Parathyroid adenoma (tissue), 2 donors: ENCODE data around the gene PLXNA2.

Experiments
- H2AFZ ChIP-seq: fragments of 300-600 bp; sonication (generic); one replicate; pipeline ENCODE4 v1.7.0; 2017; ENCODE audit warnings: antibody characterized with exemption, mild to moderate bottlenecking
- H3K27ac ChIP-seq: fragments of 300-600 bp; sonication (generic); one replicate; pipeline ENCODE4 v1.7.0; 2017
- H3K27me3 ChIP-seq: fragments of 300-600 bp; sonication (generic); one replicate; pipeline ENCODE4 v1.7.0; 2017; ENCODE audit warnings: low read length; ENCODE audit not compliant: control insufficient read depth, insufficient read depth
- H3K36me3 ChIP-seq: fragments of 300-600 bp; sonication (generic); one replicate; pipeline ENCODE4 v1.7.0; 2017; ENCODE audit warnings: low read length; ENCODE audit not compliant: control insufficient read depth, insufficient read depth
- H3K4me1 ChIP-seq: fragments of 300-600 bp; sonication (generic); one replicate; pipeline ENCODE4 v1.7.0; 2017; ENCODE audit warnings: control low read depth
- H3K4me2 ChIP-seq: fragments of 300-600 bp; sonication (generic); one replicate; pipeline ENCODE4 v1.7.0; 2017; ENCODE audit warnings: low read length
- H3K4me3 ChIP-seq: fragments of 300-600 bp; sonication (generic); one replicate; pipeline ENCODE4 v1.7.0; 2017; ENCODE audit warnings: low read depth, low read length
- H3K79me2 ChIP-seq: fragments of 300-600 bp; sonication (generic); one replicate; pipeline ENCODE4 v1.7.0; 2017; ENCODE audit warnings: control low read depth
- H3K9ac ChIP-seq: fragments of 300-600 bp; sonication (generic); one replicate; pipeline ENCODE4 v1.7.0; 2017; ENCODE audit warnings: mild to moderate bottlenecking
- H3K9me3 ChIP-seq: fragments of 300-600 bp; sonication (generic); one replicate; pipeline ENCODE4 v1.7.0; 2017; ENCODE audit warnings: low read length; ENCODE audit not compliant: control insufficient read depth
- TF ChIP-seq, protein P1 (sequence below): fragments of 300-600 bp; sonication (generic); IDR thresholded peaks from one replicate; pipeline ENCODE4 v1.7.0; 2017; ENCODE audit warnings: antibody characterized with exemption, mild to moderate bottlenecking
- donor health status: primary hyperparathyroidism.

PLXNA2 gene

DNA sequence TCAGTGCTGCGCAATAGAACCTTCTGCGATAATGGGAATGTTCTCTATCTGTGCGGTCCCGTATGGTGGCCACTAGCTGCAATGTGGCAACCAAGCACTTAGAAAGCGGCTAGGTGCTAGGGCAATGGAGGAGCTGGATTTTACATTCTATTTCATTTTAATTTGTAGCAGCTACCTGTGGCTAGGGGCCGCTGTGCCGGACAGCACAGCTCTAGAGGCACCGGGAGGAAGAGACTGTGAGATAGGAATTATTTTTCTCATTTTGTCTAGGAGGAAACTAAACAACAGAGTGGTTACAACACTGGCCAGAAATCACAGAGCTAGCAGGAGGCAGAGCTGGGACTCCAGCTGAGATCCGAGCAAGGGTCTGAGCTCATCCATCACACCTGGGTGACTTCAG lies 202.7 kb downstream of the PLXNA2 start:
- H3K4me2 ChIP-seq = no peak overlapping the region
- no peak overlapping the region for H3K4me3 ChIP-seq
- H3K27ac ChIP-seq = no peak overlapping the region
- H3K4me1 ChIP-seq = no peaks in the 10 kb centered on the region
- no peaks in the 10 kb centered on the region for H3K79me2 ChIP-seq
- no peaks in the 10 kb centered on the region for H3K27me3 ChIP-seq
- no peaks in the 10 kb centered on the region for H3K36me3 ChIP-seq
- no peak overlapping the region for H3K9ac ChIP-seq
- TF ChIP-seq, protein P1, sequence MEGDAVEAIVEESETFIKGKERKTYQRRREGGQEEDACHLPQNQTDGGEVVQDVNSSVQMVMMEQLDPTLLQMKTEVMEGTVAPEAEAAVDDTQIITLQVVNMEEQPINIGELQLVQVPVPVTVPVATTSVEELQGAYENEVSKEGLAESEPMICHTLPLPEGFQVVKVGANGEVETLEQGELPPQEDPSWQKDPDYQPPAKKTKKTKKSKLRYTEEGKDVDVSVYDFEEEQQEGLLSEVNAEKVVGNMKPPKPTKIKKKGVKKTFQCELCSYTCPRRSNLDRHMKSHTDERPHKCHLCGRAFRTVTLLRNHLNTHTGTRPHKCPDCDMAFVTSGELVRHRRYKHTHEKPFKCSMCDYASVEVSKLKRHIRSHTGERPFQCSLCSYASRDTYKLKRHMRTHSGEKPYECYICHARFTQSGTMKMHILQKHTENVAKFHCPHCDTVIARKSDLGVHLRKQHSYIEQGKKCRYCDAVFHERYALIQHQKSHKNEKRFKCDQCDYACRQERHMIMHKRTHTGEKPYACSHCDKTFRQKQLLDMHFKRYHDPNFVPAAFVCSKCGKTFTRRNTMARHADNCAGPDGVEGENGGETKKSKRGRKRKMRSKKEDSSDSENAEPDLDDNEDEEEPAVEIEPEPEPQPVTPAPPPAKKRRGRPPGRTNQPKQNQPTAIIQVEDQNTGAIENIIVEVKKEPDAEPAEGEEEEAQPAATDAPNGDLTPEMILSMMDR = no peak
- H3K9me3 ChIP-seq = no peaks in the 10 kb centered on the region
- no peak overlapping the region for H2AFZ ChIP-seq

DNA sequence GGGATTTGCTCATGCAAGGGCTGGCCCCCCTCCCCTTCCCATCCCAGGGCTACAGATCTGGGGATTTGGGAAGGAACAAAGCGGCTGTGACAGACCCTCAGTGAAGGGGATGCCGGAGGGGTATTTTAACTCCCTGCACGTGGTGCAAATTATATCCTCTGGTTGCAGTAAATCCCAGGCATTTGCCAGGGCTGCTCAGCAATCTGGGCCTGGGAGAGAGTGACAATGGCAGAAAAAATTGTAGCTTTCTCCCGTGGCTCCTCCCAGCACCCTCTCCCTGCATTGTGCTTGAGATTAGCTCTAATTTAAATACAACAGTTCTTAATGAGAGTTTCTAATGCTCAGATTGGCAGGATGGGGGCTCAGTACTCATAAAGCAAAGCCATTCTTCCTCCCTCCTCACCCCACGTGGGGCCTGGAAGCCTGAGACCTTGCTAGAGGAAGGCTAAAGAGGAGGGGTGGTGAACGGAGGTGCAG lies 203.3 kb downstream of the PLXNA2 start:
- Histone ChIP-seq H3K27ac (no peak overlapping the region), H3K27me3 (no peaks in the 10 kb centered on the region), H3K4me1 (no peaks in the 10 kb centered on the region), H3K4me2 (no peak overlapping the region), H3K36me3 (no peaks in the 10 kb centered on the region), H2AFZ (no peak overlapping the region), H3K79me2 (no peaks in the 10 kb centered on the region), H3K4me3 (no peak overlapping the region), H3K9ac (no peak overlapping the region), H3K9me3 (no peaks in the 10 kb centered on the region)
- TF ChIP-seq, protein P1 = no peak

DNA sequence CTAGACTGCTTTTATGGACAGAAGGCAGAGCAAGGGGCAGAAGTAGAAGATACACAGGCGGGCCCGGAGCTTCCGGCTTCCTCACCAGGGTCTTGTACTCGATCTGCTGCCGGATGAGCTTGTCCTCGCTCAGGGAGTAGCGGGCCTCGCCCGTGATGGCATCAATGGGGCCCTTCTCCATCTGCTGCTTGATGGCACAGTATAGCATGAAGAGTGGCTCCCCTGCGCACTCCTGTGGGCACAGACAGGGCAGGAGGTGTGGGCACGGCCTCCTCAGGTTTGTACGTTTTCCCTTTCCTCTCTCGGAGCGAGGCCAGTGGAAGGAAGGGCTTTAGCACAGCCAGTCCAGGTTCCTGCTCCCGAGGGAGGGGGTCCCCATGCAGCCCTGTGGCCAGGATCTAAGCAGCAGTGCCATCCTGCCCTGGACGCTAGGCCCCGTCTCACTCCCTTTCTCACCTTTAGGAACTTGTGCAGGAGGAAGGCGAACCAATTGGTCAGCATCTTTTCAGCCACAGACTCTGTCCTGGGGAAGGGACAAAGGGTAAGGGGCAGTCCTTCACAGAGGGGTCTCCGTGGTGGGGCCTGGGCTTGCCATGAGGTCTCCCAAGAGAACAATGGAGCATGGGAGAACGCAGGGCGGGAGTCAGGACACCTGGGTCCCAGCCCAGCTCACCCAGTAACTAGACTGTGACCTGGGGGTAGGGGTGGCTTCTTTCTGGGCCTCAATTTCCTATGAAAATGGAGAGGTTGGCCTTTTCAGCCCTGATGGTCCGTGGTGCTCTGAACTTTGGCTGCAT lies 204.4 kb downstream of the PLXNA2 start:
- no peak overlapping the region for H3K9ac ChIP-seq
- H3K79me2 ChIP-seq = no peaks in the 10 kb centered on the region
- H3K4me1 ChIP-seq = no peaks in the 10 kb centered on the region
- H3K4me3 ChIP-seq = no peak overlapping the region
- H3K36me3 ChIP-seq = no peaks in the 10 kb centered on the region
- H3K9me3 ChIP-seq = no peaks in the 10 kb centered on the region
- TF ChIP-seq, protein P1 = no peak
- no peak overlapping the region for H2AFZ ChIP-seq
- no peak overlapping the region for H3K4me2 ChIP-seq
- no peak overlapping the region for H3K27ac ChIP-seq
- H3K27me3 ChIP-seq = no peaks in the 10 kb centered on the region

DNA sequence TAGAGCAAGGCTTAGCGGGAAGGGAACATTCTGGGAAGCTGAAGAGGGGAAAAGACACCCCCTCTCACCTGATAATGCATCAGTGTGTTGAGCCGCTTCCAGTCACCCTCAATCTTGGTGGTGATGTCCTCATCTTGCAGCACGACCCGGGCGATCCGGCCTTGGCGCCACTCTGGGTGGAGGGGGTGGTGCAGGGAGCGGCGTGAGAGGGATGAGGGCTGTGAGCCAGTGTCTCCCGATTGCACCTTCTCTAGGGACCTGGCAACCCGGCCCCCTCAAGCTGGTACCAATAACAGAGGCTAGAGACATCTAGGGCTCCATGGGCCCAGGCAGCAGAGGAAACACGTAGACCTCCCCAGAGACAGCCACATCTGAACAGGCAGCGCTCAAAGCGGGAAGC lies 205.9 kb downstream of the PLXNA2 start:
- H3K27ac ChIP-seq = no peak overlapping the region
- H3K36me3 ChIP-seq = no peaks in the 10 kb centered on the region
- no peak overlapping the region for H2AFZ ChIP-seq
- H3K4me3 ChIP-seq = no peak overlapping the region
- no peak overlapping the region for H3K4me2 ChIP-seq
- no peak overlapping the region for H3K9ac ChIP-seq
- H3K4me1 ChIP-seq = no peaks in the 10 kb centered on the region
- H3K27me3 ChIP-seq = no peaks in the 10 kb centered on the region
- H3K9me3 ChIP-seq = no peaks in the 10 kb centered on the region
- no peaks in the 10 kb centered on the region for H3K79me2 ChIP-seq
- TF ChIP-seq, protein P1 = no peak
